Neural crest cell (in vitro differentiated cells): ENCODE data around the gene GALNT1. TPM values are rescaled to one million over a fixed set of nuclear protein-coding genes. Genes with fewer than 3 reads are reported as not detected.
A peak's percentile ranks its signal among the peaks of the same experiment; 100 is the strongest.

ENCODE experiments used
- DNase-seq: peaks from one replicate; pipeline ENCODE4 v3.0.0; 2021; ENCODE audit warnings: low read depth, mixed read lengths, low spot score
- H3K27ac Mint-ChIP-seq: one replicate; pipeline ENCODE4 v1.8.0; 2021; ENCODE audit warnings: mild to moderate bottlenecking, mixed read lengths; ENCODE audit not compliant: unreplicated experiment
- H3K27me3 Mint-ChIP-seq: 2 replicates; pipeline ENCODE4 v1.8.0; 2021; ENCODE audit warnings: low read depth, mild to moderate bottlenecking, mixed read lengths
- H3K36me3 Mint-ChIP-seq: 2 replicates; pipeline ENCODE4 v1.8.0; 2021; ENCODE audit warnings: low read depth, mild to moderate bottlenecking, mixed read lengths
- H3K4me1 Mint-ChIP-seq: 2 replicates; pipeline ENCODE4 v1.8.0; 2021; ENCODE audit warnings: mixed read lengths
- H3K4me3 Mint-ChIP-seq: one replicate; pipeline ENCODE4 v1.8.0; 2021; ENCODE audit warnings: mild to moderate bottlenecking, mixed read lengths
- H3K9me3 Mint-ChIP-seq: 2 replicates; pipeline ENCODE4 v1.8.0; 2021; ENCODE audit warnings: mixed read lengths
- CTCF ChIP-seq: fragments of 200-600 bp; sonication (generic); conservative IDR thresholded peaks from 2 replicates; pipeline ENCODE4 v1.5.0; 2021; ENCODE audit warnings: antibody characterized with exemption, mild to moderate bottlenecking
- total RNA-seq: library from RNA; stranded (reverse); gene quantifications from 2 replicates; pipeline ENCODE4 v1.2.1, GENCODE V29; 2021

Gene GALNT1
- total RNA-seq, 1 donor from 2014 or later: 93.5 TPM

GRCh38 chr18:35729991-35730668 lies 148.6 kb downstream of the GALNT1 start:
- TF ChIP-seq CTCF: no peak
- Mint-ChIP-seq H3K9me3 (peaks cover 10% of the 10 kb centered on the region), H3K4me3 (no peak overlapping the region), H3K27me3 (peaks cover 12% of the 10 kb centered on the region), H3K36me3 (no peaks in the 10 kb centered on the region), H3K27ac (no peak overlapping the region), H3K4me1 (no peaks in the 10 kb centered on the region)
- no peak for DNase-seq

GRCh38 chr18:35730691-35731370 lies 149.3 kb downstream of the GALNT1 start:
- Mint-ChIP-seq H3K9me3 (peaks cover 10% of the 10 kb centered on the region), H3K4me3 (no peak overlapping the region), H3K36me3 (no peaks in the 10 kb centered on the region), H3K4me1 (no peaks in the 10 kb centered on the region), H3K27me3 (peaks cover 7% of the 10 kb centered on the region), H3K27ac (no peak overlapping the region)
- TF ChIP-seq CTCF: no peak
- no peak for DNase-seq

GRCh38 chr18:35731701-35732100 lies 150.2 kb downstream of the GALNT1 start:
- H3K36me3 Mint-ChIP-seq: no peaks in the 10 kb centered on the region
- H3K4me3 Mint-ChIP-seq: no peak overlapping the region

GRCh38 chr18:35732162-35732561 lies 150.6 kb downstream of the GALNT1 start:
- TF ChIP-seq CTCF: no peak
- Mint-ChIP-seq H3K4me3 (no peak overlapping the region), H3K4me1 (no peaks in the 10 kb centered on the region)

More at GRCh38 chr18:35731701-35732100, 150.2 kb downstream of the GALNT1 start:
- DNase-seq: no peak
- Mint-ChIP-seq H3K27me3 (peaks cover 3% of the 10 kb centered on the region), H3K27ac (no peak overlapping the region), H3K4me1 (no peaks in the 10 kb centered on the region), H3K9me3 (peaks cover 3% of the 10 kb centered on the region)
- no peak for TF ChIP-seq CTCF

GRCh38 chr18:35732636-35733035 lies 151.1 kb downstream of the GALNT1 start:
- Mint-ChIP-seq H3K4me1 (no peaks in the 10 kb centered on the region), H3K36me3 (no peaks in the 10 kb centered on the region), H3K4me3 (no peak overlapping the region), H3K9me3 (peaks cover 3% of the 10 kb centered on the region), H3K27me3 (no peaks in the 10 kb centered on the region), H3K27ac (peak overlapping the region; percentile 51)
- DNase-seq: no peak
- TF ChIP-seq CTCF: no peak

More at GRCh38 chr18:35732162-35732561, 150.6 kb downstream of the GALNT1 start:
- no peak overlapping the region for H3K27ac Mint-ChIP-seq
- H3K9me3 Mint-ChIP-seq: peaks cover 3% of the 10 kb centered on the region
- peaks cover 1% of the 10 kb centered on the region for H3K27me3 Mint-ChIP-seq
- H3K36me3 Mint-ChIP-seq: no peaks in the 10 kb centered on the region
- DNase-seq: no peak
